Lung (tissue), 12 donors: Measurements from ENCODE around the gene RAB24. TPM values are rescaled to one million over a fixed set of nuclear protein-coding genes. Genes with fewer than 3 reads are reported as not detected.

Experiments used
- ATAC-seq: fragments of 200-7000 bp; cut with Tn5 transposase; one replicate; pipeline ENCODE4 v1.9.1; 2020; ENCODE audit warnings: moderate number of reproducible peaks; ENCODE audit not compliant: insufficient read depth, low FRiP score
- DNase-seq, 3 donors: peaks; one replicate each; pipeline ENCODE4 v3.0.0-alpha.2; 2013 to 2017
- H3K27ac ChIP-seq, 2 donors: one replicate each; pipeline ENCODE4 v1.5.1; 2013; ENCODE audit warnings: mild to moderate bottlenecking in 2 of 2, moderate library complexity in 2 of 2, control low read depth in 1 of 2, inconsistent platforms in 1 of 2, low read depth in 1 of 2, low read length in 1 of 2
- H3K27me3 ChIP-seq, 3 donors: one replicate each; pipeline ENCODE4 v1.5.1; 2013; ENCODE audit warnings: low read length in 2 of 3; ENCODE audit not compliant: control insufficient read depth in 3 of 3, insufficient read depth in 3 of 3
- H3K36me3 ChIP-seq, 4 donors: one replicate each; pipeline ENCODE4 v1.5.1; 2013; ENCODE audit warnings: low read length in 4 of 4, mild to moderate bottlenecking in 1 of 4, moderate library complexity in 1 of 4; ENCODE audit not compliant: control insufficient read depth in 4 of 4, insufficient read depth in 4 of 4
- H3K4me1 ChIP-seq, 5 donors: one replicate each; pipeline ENCODE4 v1.5.1; 2013; ENCODE audit warnings: low read length in 5 of 5, mild to moderate bottlenecking in 2 of 5, moderate library complexity in 1 of 5; ENCODE audit not compliant: control insufficient read depth in 5 of 5, insufficient read depth in 5 of 5
- H3K4me3 ChIP-seq: one replicate; pipeline ENCODE4 v1.5.1; 2013; ENCODE audit warnings: mild to moderate bottlenecking, control low read depth, moderate library complexity
- H3K9ac ChIP-seq, 2 donors: one replicate each; pipeline ENCODE4 v1.5.1; 2013; ENCODE audit warnings: low read length in 2 of 2, control low read depth in 1 of 2; ENCODE audit not compliant: insufficient read depth in 1 of 2
- H3K9me3 ChIP-seq, 4 donors: one replicate each; pipeline ENCODE4 v1.5.1; 2013; ENCODE audit warnings: low read length in 3 of 4, mild to moderate bottlenecking in 1 of 4, moderate library complexity in 1 of 4; ENCODE audit not compliant: control insufficient read depth in 4 of 4, insufficient read depth in 3 of 4
- CTCF ChIP-seq: IDR thresholded peaks from 2 replicates; pipeline ENCODE4 v1.5.1; 2012; ENCODE audit warnings: mild to moderate bottlenecking; ENCODE audit errors: control extremely low read depth, extremely low read depth
- WGBS, 2 donors: extraction: QIAGEN DNeasy Blood & Tissue Kit; methylation state at CpG; one replicate each; pipeline ENCODE4 v1.1.7; 2013; 5-methylcytosine and 5-hydroxymethylcytosine counted together
- polyA plus RNA-seq, 2 donors: library from polyadenylated mRNA; stranded (reverse); fragments of 200-250 nt; gene quantifications; one replicate each; pipeline ENCODE4 v1.2.1, GENCODE V29; 2013
- total RNA-seq, 2 donors: library from RNA; depleted of rRNA in 1 of 2; stranded (reverse); fragments of >200 nt in 1 of 2; gene quantifications; one replicate each; pipeline ENCODE4 v1.2.1, GENCODE V29; 2014 to 2021
- donor health status: control.
- donor health status: control.
- donor health status: Bipolar disorder and iron deficiency.
- donor health status: healthy.
- donor health status: DM: yes; HTN: yes; CAD: no.

RAB24 gene
- total and polyA plus RNA-seq, 4 donors: 25.9 to 76.6 (median 42.4) TPM

GRCh38 chr5:177320879-177321278, 17.4 kb upstream of the RAB24 start:
- H3K4me3 ChIP-seq: no peak overlapping the region
- 39 to 74% methylated on average over 7 of the region's 7 CpGs for WGBS, 2 donors
- no peaks in the 10 kb centered on the region for H3K9me3 ChIP-seq
- DNase-seq (no peak), ATAC-seq (no peak)
- H3K4me1 ChIP-seq: no peaks in the 10 kb centered on the region
- H3K9ac ChIP-seq: no peak overlapping the region
- TF ChIP-seq CTCF: no peak
- H3K27me3 ChIP-seq: no peaks in the 10 kb centered on the region
- H3K27ac ChIP-seq: no peak overlapping the region
- peaks cover 0 to 4% (median 2%) of the 10 kb centered on the region in 4 donors for H3K36me3 ChIP-seq

GRCh38 chr5:177319913-177320588, 16.5 kb upstream of the RAB24 start:
- Histone ChIP-seq H3K4me3 (no peak overlapping the region), H3K27me3 (no peaks in the 10 kb centered on the region), H3K27ac (no peak overlapping the region), H3K36me3 (peaks cover 0 to 4% (median 2%) of the 10 kb centered on the region in 4 donors), H3K9me3 (no peaks in the 10 kb centered on the region), H3K9ac (no peak overlapping the region), H3K4me1 (no peaks in the 10 kb centered on the region)
- WGBS, 2 donors: 71 to 86% methylated on average over 14 of the region's 14 CpGs
- no peak for TF ChIP-seq CTCF
- DNase-seq: no peak
- no peak for ATAC-seq

GRCh38 chr5:177317959-177318377, 14.4 kb upstream of the RAB24 start:
- Histone ChIP-seq H3K9ac (no peak overlapping the region), H3K4me1 (peaks cover 0 to 2% (median 0%) of the 10 kb centered on the region in 5 donors), H3K27me3 (no peaks in the 10 kb centered on the region), H3K4me3 (no peak overlapping the region), H3K27ac (no peak overlapping the region), H3K9me3 (no peaks in the 10 kb centered on the region), H3K36me3 (peaks cover 0 to 4% (median 2%) of the 10 kb centered on the region in 4 donors)
- peak; percentile 80 for TF ChIP-seq CTCF
- ATAC-seq: no peak
- 35 to 42% methylated on average over 7 of the region's 7 CpGs for WGBS, 2 donors
- peak; percentile 57 to 72 (median 61) for DNase-seq
